Prostate gland (tissue), 2 donors: ENCODE measurements around the gene SH2D7.

ENCODE experiments used
- POLR2A ChIP-seq: fragments of 450-650 bp; IDR thresholded peaks from one replicate; pipeline ENCODE4 v1.6.1; 2016; ENCODE audit warnings: antibody characterized with exemption, mild to moderate bottlenecking
- POLR2AphosphoS5 ChIP-seq: sonication (generic); formaldehyde crosslinking; IDR thresholded peaks from one replicate; pipeline ENCODE4 v1.6.1; 2017; ENCODE audit warnings: antibody characterized with exemption
- TF ChIP-seq, protein P1 (sequence below), 4 experiments: fragments of 200-600 bp in 2 of 4; fragments of 450-650 bp in 2 of 4; sonication (generic) in 2 of 4; IDR thresholded peaks; 1 replicate in 3 of 4; 2 replicates in 1 of 4; pipeline ENCODE4 v1.5.1; 2016 to 2019; ENCODE audit warnings: antibody characterized with exemption in 4 of 4, mild to moderate bottlenecking in 2 of 4, moderate library complexity in 2 of 4

DNA sequence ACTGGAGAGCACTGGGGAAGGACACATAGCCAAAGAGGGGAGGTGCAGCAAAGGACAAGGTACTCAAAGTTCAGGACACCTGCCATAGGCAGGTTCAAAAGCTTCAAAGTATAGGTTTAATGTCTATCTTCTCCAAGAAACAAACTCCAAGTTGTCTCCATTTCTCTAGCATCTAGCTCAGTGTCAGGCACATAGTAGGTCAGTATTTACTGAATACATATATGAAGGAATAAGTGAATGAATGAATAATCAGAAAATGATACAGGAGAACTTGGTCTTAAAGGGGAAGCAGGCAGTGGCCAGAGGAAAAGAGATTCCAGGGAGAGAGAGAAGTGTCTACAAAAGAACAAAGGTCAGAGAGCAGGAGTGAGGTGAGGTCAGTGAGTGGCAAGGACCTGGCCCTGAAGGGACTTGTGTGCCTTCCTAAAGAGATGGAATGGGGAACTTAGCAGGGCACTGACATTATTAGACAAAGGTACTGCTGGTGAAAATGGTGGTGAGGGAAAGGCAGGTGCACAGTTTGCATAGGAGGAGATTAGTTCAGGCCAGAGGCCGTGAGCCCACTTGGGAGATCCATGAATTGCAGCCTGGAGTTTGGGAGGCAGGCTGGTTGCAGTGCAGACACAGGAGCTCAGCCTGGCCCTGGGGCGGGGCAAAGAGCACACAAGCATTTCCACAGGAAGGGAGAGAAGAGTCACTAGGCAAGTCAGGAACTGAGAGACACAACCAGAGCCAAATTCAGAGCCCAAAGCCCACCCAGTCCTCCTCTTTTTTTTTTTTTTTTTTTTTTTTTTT lies 36.2 kb upstream of the SH2D7 start:
- TF ChIP-seq, protein P1, sequence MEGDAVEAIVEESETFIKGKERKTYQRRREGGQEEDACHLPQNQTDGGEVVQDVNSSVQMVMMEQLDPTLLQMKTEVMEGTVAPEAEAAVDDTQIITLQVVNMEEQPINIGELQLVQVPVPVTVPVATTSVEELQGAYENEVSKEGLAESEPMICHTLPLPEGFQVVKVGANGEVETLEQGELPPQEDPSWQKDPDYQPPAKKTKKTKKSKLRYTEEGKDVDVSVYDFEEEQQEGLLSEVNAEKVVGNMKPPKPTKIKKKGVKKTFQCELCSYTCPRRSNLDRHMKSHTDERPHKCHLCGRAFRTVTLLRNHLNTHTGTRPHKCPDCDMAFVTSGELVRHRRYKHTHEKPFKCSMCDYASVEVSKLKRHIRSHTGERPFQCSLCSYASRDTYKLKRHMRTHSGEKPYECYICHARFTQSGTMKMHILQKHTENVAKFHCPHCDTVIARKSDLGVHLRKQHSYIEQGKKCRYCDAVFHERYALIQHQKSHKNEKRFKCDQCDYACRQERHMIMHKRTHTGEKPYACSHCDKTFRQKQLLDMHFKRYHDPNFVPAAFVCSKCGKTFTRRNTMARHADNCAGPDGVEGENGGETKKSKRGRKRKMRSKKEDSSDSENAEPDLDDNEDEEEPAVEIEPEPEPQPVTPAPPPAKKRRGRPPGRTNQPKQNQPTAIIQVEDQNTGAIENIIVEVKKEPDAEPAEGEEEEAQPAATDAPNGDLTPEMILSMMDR (IDR thresholded peaks at IDR 0.05) = no peak
- TF ChIP-seq POLR2A = no peak
- TF ChIP-seq POLR2AphosphoS5 = no peak
